ENCODE data around the gene LAGE3. TPM values are rescaled to one million over a fixed set of nuclear protein-coding genes. Genes with fewer than 3 reads are reported as not detected.

The LAGE3 gene
- total and polyA plus RNA-seq, 2 of the 13 experiments (the other 11 are each of a cell fraction or from before 2014, with no cell fraction given) = 7.6 to 12.7 TPM

DNA sequence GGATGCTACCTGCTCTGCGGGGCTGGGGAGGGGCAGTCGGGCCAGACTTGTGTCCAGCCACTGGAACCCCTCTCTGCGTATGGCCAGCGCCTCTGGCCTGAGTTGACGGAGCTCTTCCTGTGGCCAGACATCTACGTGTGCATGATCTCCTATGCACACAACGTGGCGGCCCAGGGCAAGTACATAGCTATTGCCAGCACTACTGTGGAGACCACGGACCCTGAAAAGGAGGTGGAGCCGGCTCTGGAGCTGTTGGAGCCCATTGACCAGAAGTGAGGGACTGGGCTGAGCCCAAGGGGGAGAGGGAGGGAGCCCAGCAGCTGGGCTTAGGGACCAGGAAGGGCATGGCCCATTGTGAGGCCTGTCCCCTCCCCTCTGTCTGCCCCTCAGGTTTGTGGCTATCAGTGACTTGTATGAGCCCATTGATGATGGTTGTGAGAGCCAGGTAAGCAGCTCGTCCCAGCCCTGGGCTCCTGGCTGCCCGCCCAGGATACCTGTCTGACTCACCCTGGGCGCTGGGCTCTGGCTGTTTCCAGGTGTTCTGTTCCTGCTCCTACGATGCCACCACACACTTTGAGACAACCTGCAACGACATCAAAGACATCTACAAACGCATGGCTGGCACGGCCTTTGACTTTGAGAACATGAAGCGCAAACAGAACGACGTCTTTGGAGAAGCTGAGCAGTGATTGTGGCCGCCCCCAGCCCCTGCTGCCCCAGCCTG, 36.9 kb downstream of the LAGE3 start:
- in situ Hi-C loops (cut with HindIII; ENCODE audit: extremely low pct_ligation_motif_present, low pct_unique_long_range_greater_than_20kb) = no loop called here
- FAIRE-seq = no peak
- no peak for TF ChIP-seq ZNF720 (CRISPR knock-in tag; IDR thresholded peaks at IDR 0.05)
- TF ChIP-seq, protein P1, sequence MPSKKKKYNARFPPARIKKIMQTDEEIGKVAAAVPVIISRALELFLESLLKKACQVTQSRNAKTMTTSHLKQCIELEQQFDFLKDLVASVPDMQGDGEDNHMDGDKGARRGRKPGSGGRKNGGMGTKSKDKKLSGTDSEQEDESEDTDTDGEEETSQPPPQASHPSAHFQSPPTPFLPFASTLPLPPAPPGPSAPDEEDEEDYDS (CRISPR knock-in tag; IDR thresholded peaks at IDR 0.05) = no peak
- no peak for TF ChIP-seq FOXC1 (CRISPR knock-in tag; IDR thresholded peaks at IDR 0.05; ENCODE audit: borderline replicate concordance)
- TF ChIP-seq, protein P2, sequence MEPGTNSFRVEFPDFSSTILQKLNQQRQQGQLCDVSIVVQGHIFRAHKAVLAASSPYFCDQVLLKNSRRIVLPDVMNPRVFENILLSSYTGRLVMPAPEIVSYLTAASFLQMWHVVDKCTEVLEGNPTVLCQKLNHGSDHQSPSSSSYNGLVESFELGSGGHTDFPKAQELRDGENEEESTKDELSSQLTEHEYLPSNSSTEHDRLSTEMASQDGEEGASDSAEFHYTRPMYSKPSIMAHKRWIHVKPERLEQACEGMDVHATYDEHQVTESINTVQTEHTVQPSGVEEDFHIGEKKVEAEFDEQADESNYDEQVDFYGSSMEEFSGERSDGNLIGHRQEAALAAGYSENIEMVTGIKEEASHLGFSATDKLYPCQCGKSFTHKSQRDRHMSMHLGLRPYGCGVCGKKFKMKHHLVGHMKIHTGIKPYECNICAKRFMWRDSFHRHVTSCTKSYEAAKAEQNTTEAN (CRISPR knock-in tag; conservative IDR thresholded peaks at IDR 0.05) = no peak
- TF ChIP-seq KDM1A (CRISPR knock-in tag; IDR thresholded peaks at IDR 0.05) = no peak
- TF ChIP-seq ZNF7 (CRISPR knock-in tag; IDR thresholded peaks at IDR 0.05) = no peak
- TF ChIP-seq ZNF292 (CRISPR knock-in tag; IDR thresholded peaks at IDR 0.05; ENCODE audit: borderline replicate concordance, low read depth) = no peak
- no peak for TF ChIP-seq SAFB2 (CRISPR knock-in tag; IDR thresholded peaks at IDR 0.05; ENCODE audit: borderline replicate concordance, low read depth)
- DNase-seq (ENCODE audit: low spot score) = no peak
- H3K4me2 ChIP-seq (ENCODE audit: low read depth, low read length) = no peak overlapping the region
- no peaks in the 10 kb centered on the region for H3K9me3 ChIP-seq (ENCODE audit: low read length)
- H2AFZ ChIP-seq (ENCODE audit: low read length) = no peak overlapping the region
- no peak overlapping the region for H3K4me3 ChIP-seq (replicated peaks in 1 of 3; ENCODE audit: insufficient read depth in 1 of 3, low read depth in 2 of 3, low read length in 3 of 3)
- WGBS (ENCODE audit: low lambda C conversion rate) = no CpG with 5 or more reads among the region's 21 CpGs
- no peak overlapping the region for H3K9ac ChIP-seq (ENCODE audit: insufficient read depth, low read depth, low read length)
- H3K27me3 ChIP-seq (ENCODE audit: control insufficient read depth in 1 of 2, insufficient read depth in 2 of 2, low read length in 2 of 2) = no peaks in the 10 kb centered on the region
- peaks cover 19% of the 10 kb centered on the region for H3K4me1 ChIP-seq (ENCODE audit: insufficient read depth, low read length)
- H3K79me2 ChIP-seq (ENCODE audit: insufficient read depth, low read length) = peaks cover 16% of the 10 kb centered on the region
- intact Hi-C loops (cut with micrococcal nuclease; ENCODE audit: unreplicated experiment) = no loop called here
- ChIA-PET CTCF (ENCODE audit: low intra/inter-chr PET ratio, low total read pairs) (no interaction called here), POLR2A (no interaction called here)
- H4K20me1 ChIP-seq (ENCODE audit: insufficient read depth, low read length) = no peaks in the 10 kb centered on the region
- H3K36me3 ChIP-seq (replicated peaks in 1 of 2; ENCODE audit: control insufficient read depth in 1 of 2, insufficient read depth in 2 of 2, low read length in 2 of 2) = peaks cover 0 to 2% of the 10 kb centered on the region in 2 experiments; a peak in 2 of 5 replicates
- H3K27ac ChIP-seq (ENCODE audit: extremely low read length, insufficient read depth, low read length) = no peak overlapping the region
- TSS peak; percentile 36 for BruUV-seq (replicated peaks)
- ATAC-seq = no peak
